HG02938 (cell line): ENCODE data around the gene CEP135.
A peak's percentile ranks its signal among the peaks of the same experiment; 100 is the strongest.
"Not testable (repeated sequence)": the region's sequence is repeated elsewhere in the genome, so short reads cannot be mapped to it uniquely, and the experiment has no call there.

Experiments
- ATAC-seq: cut with Tn5 transposase; IDR thresholded peaks from one replicate; pipeline ENCODE4 v1.9.1; 2021; ENCODE audit warnings: mild to moderate bottlenecking, moderate library complexity; ENCODE audit not compliant: unreplicated experiment

Gene CEP135, protein sequence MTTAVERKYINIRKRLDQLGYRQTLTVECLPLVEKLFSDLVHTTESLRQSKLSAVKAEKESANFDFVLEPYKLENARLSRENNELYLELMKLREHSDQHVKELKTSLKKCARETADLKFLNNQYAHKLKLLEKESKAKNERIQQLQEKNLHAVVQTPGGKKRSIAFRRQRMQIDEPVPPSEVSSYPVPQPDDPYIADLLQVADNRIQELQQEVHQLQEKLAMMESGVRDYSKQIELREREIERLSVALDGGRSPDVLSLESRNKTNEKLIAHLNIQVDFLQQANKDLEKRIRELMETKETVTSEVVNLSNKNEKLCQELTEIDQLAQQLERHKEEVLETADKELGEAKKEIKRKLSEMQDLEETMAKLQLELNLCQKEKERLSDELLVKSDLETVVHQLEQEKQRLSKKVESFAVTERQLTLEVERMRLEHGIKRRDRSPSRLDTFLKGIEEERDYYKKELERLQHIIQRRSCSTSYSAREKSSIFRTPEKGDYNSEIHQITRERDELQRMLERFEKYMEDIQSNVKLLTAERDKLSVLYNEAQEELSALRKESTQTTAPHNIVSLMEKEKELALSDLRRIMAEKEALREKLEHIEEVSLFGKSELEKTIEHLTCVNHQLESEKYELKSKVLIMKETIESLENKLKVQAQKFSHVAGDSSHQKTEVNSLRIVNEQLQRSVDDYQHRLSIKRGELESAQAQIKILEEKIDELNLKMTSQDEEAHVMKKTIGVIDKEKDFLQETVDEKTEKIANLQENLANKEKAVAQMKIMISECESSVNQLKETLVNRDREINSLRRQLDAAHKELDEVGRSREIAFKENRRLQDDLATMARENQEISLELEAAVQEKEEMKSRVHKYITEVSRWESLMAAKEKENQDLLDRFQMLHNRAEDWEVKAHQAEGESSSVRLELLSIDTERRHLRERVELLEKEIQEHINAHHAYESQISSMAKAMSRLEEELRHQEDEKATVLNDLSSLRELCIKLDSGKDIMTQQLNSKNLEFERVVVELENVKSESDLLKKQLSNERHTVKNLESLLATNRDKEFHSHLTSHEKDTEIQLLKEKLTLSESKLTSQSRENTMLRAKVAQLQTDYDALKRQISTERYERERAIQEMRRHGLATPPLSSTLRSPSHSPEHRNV

DNA sequence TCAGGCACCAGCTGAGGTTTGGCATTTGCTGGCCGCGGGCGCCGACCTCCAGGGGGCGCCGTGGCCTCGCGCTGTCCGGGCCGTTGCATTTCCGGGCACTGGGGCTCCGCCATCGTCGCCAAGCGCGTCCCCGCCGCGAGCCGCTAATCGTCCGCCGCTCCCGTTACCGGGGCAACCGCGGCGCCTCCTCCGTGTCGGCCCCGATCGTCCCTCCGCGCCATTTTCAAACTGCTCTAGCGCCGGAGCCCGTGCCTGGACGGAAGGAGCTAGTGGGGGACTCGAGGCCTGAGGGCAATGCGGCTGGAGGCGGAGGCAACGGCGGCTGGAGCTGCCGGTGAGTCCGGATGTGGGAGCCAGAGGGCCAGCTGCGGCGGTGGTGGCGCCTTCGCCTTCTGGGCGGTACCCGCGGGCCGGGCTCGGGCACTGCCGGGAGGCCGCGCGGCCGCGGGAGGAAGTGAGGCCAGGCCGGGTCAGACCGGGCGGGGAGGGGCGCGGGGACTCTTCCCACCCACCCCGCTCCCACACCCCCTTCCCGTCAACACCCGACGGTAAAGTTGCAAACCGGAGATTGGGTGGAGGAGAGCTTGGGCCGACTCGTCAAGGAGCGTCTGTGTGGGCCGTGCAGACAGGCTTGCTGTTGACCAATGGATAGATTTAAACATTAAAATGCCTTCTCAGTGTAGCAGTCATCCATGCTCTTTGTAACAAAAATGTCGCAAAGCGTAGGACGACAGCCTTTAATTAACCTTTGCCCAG is at the start of gene CEP135:
CEP135 (plus strand) TSS at position 220 of the 756 bp plus-strand sequence. CDS start 3,186 bp downstream, outside the sequence.
- peak; percentile 70 for ATAC-seq

GRCh38 chr4:55902677-55903076 is 46.1 kb upstream of the CEP135 start:
- ATAC-seq: no peak

GRCh38 chr4:55903577-55903976 is 45.2 kb upstream of the CEP135 start:
- ATAC-seq: no peak

- ATAC-seq: no peak
Measured at GRCh38 chr4:55904576-55904975, 44.2 kb upstream of the CEP135 start.

GRCh38 chr4:55906323-55906722 is 42.4 kb upstream of the CEP135 start:
- ATAC-seq: no peak

DNA sequence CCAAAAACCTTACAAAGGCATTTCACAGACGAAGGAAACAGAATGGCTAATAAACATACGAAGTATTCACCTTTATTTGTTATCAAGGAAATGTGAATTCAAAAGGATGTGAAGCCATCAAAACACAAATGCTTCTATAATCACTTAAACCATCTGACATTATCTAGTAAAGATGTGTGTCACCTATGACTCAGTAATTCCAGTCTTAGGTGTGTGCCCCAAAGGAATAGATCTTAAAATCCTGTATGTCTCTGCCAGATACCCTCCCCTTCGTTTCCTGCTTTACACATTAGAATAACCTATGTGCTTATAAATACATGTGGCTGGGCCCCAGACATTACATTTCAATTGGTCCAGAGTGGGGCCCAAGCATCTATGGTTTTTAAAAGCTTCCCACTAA is 41.8 kb upstream of the CEP135 start:
- no peak for ATAC-seq

- ATAC-seq: no peak
Measured at GRCh38 chr4:55907469-55907868, 41.3 kb upstream of the CEP135 start.

- ATAC-seq: no peak
Measured at GRCh38 chr4:55910140-55910539, 38.6 kb upstream of the CEP135 start.

DNA sequence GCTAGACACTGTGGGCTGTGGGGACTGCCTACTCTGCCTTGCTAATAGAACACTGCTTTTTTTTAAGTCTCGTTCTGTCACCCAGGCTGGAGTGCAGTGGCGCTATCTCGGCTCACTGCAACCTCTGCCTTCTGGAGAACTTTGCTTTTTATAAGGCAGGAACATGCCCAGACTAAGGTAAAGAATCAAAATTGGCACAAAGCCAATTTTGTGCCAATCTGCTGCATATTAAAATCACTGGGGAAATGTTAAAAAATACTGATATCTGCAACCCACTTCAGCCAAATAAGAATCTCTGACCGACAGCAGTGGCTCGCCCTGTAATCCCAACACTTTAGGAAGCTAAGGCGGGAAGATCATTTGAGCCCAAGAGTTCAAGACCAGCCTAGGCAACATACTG is 36.5 kb upstream of the CEP135 start:
- ATAC-seq: no peak

DNA sequence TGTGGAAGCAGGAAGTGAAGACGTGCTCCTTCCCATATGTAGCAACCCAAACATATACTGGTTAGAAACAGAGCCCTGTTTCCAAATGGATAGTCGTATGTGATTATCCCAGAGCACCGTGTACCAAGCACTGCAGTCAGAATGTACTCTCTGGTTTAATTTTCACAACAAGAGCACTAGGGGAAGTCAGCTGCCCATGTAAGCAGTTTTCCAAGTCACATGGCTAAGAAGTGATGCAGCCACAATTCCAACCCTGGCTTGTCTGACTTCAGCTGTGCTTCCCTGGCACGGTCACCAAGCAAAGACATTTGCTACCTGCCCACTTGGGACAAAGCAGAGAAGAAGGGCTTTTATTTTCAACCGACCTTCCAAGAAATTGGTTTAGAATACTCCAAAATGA is 28.2 kb upstream of the CEP135 start:
- ATAC-seq: no peak

GRCh38 chr4:55921093-55921492 is 27.7 kb upstream of the CEP135 start:
- ATAC-seq: no peak

- no peak for ATAC-seq
Measured at GRCh38 chr4:55925241-55925640, 23.5 kb upstream of the CEP135 start.

DNA sequence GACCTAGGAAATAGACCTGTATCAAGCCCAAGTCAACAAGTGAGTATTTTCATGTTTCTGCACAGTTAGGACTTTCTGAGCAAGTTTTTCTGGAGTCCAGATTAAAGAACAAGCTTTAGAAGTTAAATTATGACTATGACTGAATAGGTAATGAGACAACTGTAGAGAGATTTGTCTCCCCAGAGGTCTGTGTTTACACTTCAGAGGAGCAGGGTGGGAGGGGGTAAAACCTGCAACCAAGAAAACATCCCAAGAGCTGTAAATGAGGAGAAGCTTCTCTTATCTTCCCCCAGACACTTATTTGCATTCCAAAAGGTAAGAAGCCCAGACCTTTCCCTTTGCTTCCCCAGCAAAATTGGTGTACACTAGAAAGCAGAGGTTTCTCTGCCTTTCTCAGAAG is 22.1 kb upstream of the CEP135 start:
- no peak for ATAC-seq

- ATAC-seq: no peak
Measured at GRCh38 chr4:55927803-55928437, 20.8 kb upstream of the CEP135 start.

- no peak for ATAC-seq
Measured at GRCh38 chr4:55928846-55929245, 19.9 kb upstream of the CEP135 start.

- no peak for ATAC-seq
Measured at GRCh38 chr4:55931043-55931442, 17.7 kb upstream of the CEP135 start.

DNA sequence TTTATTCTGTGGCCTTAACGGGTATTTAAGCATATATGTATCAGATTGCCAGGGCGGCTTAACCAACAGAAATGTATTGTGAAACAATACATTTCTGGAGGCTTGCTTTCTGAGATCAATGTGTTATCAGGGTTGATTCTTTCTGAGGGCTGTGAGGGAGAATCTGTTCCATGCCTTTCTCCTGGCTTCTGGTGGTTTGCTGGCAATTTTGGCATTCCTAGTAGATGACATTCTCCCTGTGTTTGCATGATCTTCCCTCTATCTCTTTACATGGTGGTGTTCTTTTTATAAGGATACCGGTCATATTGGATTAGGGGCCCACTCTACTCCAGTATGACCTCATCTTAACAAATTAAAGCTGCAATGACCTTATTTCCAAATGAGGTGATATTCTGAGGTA is 16.9 kb upstream of the CEP135 start:
- no peak for ATAC-seq

DNA sequence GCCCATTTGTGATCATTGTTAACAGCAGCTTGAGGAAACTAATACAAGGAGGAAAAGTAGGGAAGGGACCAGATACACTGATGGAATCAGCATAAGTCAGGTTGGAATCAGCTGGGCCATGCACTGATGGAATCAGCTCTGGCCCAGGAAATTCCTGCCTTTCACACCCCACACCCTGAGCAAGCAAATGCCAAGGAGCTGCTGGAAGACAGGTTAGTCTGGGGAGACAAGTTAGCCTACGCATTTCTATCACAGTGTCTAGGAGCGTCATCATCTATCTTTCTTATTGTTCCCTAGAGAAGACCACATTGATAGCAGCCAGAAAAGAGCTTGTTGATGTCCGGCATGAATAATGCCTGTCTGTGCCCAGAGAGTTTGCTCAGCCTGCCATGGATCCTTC is 16.2 kb upstream of the CEP135 start:
- no peak for ATAC-seq

GRCh38 chr4:55933611-55934010 is 15.1 kb upstream of the CEP135 start:
- ATAC-seq: no peak

DNA sequence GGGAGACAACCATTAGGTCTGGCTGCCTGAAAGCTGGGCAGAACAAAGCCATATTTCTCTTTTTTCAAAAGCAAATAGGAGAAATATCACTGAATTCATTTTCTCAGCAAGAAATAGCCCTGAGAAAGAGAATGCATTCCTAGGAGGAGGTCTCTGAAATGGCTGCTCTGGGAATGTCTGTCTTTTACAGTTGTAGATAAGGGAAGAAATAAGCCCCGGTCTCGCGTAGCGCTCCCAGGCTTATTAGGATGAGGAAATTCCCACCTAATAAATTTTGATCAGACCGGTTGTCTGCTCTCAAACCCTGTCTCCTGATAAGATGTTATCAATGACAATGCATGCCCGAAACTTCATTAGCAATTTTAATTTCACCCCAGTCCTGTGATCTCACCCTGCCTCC is 12.8 kb upstream of the CEP135 start:
- not testable (repeated sequence) for ATAC-seq
